Activated naive CD4-positive, alpha-beta T cell treated with anti-CD3 and anti-CD28 coated beads for 36 hours (primary cell): Measurements from ENCODE around the gene CABP4. TPM values are rescaled to one million over a fixed set of nuclear protein-coding genes. Genes with fewer than 3 reads are reported as not detected.

Source experiments
- CTCF ChIA-PET: fragments of 350-600 bp; sonication (Branson Sonifier 250); formaldehyde crosslinking; loops from one replicate; lab custom pipeline; 2021; ENCODE audit warnings: antibody characterized with exemption; lab: Charles Lee
- DNase-seq: peaks from one replicate; pipeline ENCODE4 v3.0.0-alpha.2; 2020
- H3K27ac Mint-ChIP-seq: one replicate; pipeline ENCODE4 v1.8.0; 2021; ENCODE audit warnings: mild to moderate bottlenecking, mixed read lengths
- H3K27me3 Mint-ChIP-seq: one replicate; pipeline ENCODE4 v1.8.0; 2021; ENCODE audit warnings: low read depth, mixed read lengths
- H3K36me3 Mint-ChIP-seq: one replicate; pipeline ENCODE4 v1.8.0; 2021; ENCODE audit warnings: low read depth, mixed read lengths
- H3K4me1 Mint-ChIP-seq: one replicate; pipeline ENCODE4 v1.8.0; 2021; ENCODE audit warnings: low read depth, mixed read lengths
- H3K4me3 Mint-ChIP-seq: one replicate; pipeline ENCODE4 v1.8.0; 2021; ENCODE audit warnings: mild to moderate bottlenecking, moderate library complexity, mixed read lengths
- H3K9me3 Mint-ChIP-seq: one replicate; pipeline ENCODE4 v1.8.0; 2021; ENCODE audit warnings: mixed read lengths
- intact Hi-C: fragments of 100-400 bp; cut with micrococcal nuclease; formaldehyde crosslinking; loops from one replicate; pipeline ENCODE4 v1.15.1; 2023
- total RNA-seq, 2 experiments: library from RNA; stranded (reverse); gene quantifications; one replicate each; pipeline ENCODE4 v1.2.3, GENCODE V29; 2021

CABP4 gene
- total RNA-seq, 2 experiments from 2014 or later = 1.4 to 2.3 TPM

GRCh38 chr11:67431346-67432249 is 23.6 kb upstream of the CABP4 start:
- no peaks in the 10 kb centered on the region for H3K27me3 Mint-ChIP-seq
- intact Hi-C loops = no loop called here

GRCh38 chr11:67432655-67433349 is 22.4 kb upstream of the CABP4 start:
- no peak for DNase-seq
- Mint-ChIP-seq H3K4me1 (peaks cover 49% of the 10 kb centered on the region), H3K4me3 (no peak overlapping the region), H3K36me3 (peaks cover 35% of the 10 kb centered on the region), H3K27me3 (no peaks in the 10 kb centered on the region), H3K27ac (peak overlapping the region; percentile 93), H3K9me3 (no peaks in the 10 kb centered on the region)
- intact Hi-C loops = no loop called here
- CTCF ChIA-PET = no interaction called here

More at GRCh38 chr11:67431346-67432249, 23.6 kb upstream of the CABP4 start:
- Mint-ChIP-seq H3K4me3 (peak overlapping the region; percentile 2), H3K9me3 (no peaks in the 10 kb centered on the region), H3K36me3 (peaks cover 27% of the 10 kb centered on the region), H3K27ac (peak overlapping the region; percentile 9), H3K4me1 (peaks cover 56% of the 10 kb centered on the region)
- CTCF ChIA-PET = no interaction called here
- DNase-seq = no peak

- H3K27me3 Mint-ChIP-seq = no peaks in the 10 kb centered on the region
These were observed 21.4 kb upstream of the CABP4 start for GRCh38 chr11:67433536-67434394.

GRCh38 chr11:67434395-67434881 is 20.7 kb upstream of the CABP4 start:
- DNase-seq = no peak
- Mint-ChIP-seq H3K27ac (peak overlapping the region; percentile 93), H3K4me1 (peaks cover 53% of the 10 kb centered on the region), H3K36me3 (peaks cover 46% of the 10 kb centered on the region), H3K27me3 (no peaks in the 10 kb centered on the region), H3K4me3 (no peak overlapping the region), H3K9me3 (no peaks in the 10 kb centered on the region)
- intact Hi-C loops = no loop called here
- CTCF ChIA-PET = no interaction called here

More at GRCh38 chr11:67433536-67434394, 21.4 kb upstream of the CABP4 start:
- peaks cover 40% of the 10 kb centered on the region for H3K36me3 Mint-ChIP-seq
- DNase-seq = no peak
- peaks cover 50% of the 10 kb centered on the region for H3K4me1 Mint-ChIP-seq
- intact Hi-C loops = no loop called here
- H3K27ac Mint-ChIP-seq = peak overlapping the region; percentile 93
- CTCF ChIA-PET = no interaction called here
- no peaks in the 10 kb centered on the region for H3K9me3 Mint-ChIP-seq
- no peak overlapping the region for H3K4me3 Mint-ChIP-seq

GRCh38 chr11:67435031-67435726 is 20.0 kb upstream of the CABP4 start:
- no peak for DNase-seq
- CTCF ChIA-PET = no interaction called here
- intact Hi-C loops = no loop called here
- H3K36me3 Mint-ChIP-seq = peaks cover 50% of the 10 kb centered on the region
- peak overlapping the region; percentile 90 for H3K4me3 Mint-ChIP-seq
- H3K27ac Mint-ChIP-seq = peak overlapping the region; percentile 93
- no peaks in the 10 kb centered on the region for H3K27me3 Mint-ChIP-seq
- no peaks in the 10 kb centered on the region for H3K9me3 Mint-ChIP-seq
- H3K4me1 Mint-ChIP-seq = peaks cover 57% of the 10 kb centered on the region

GRCh38 chr11:67435727-67436458 is 19.3 kb upstream of the CABP4 start:
- Mint-ChIP-seq H3K27me3 (no peaks in the 10 kb centered on the region), H3K36me3 (peaks cover 48% of the 10 kb centered on the region), H3K9me3 (no peaks in the 10 kb centered on the region), H3K4me1 (peaks cover 59% of the 10 kb centered on the region), H3K4me3 (peak overlapping the region; percentile 90), H3K27ac (peak overlapping the region; percentile 99)
- intact Hi-C loops = loop anchor here (1.0 kb wide), 2 partner anchors 8 to 28 kb away; partner anchors contain the start of gene RPS6KB2
- CTCF ChIA-PET = interaction anchor here (0.7 to 3.8 kb wide), 3 partner anchors 31 to 211 kb away, joined by 3 to 20 read pairs (median 3); no protein-coding TSS in a partner anchor
- no peak for DNase-seq

- Mint-ChIP-seq H3K27ac (peak overlapping the region; percentile 99), H3K9me3 (no peaks in the 10 kb centered on the region), H3K36me3 (peaks cover 48% of the 10 kb centered on the region), H3K4me3 (peak overlapping the region; percentile 90), H3K27me3 (no peaks in the 10 kb centered on the region), H3K4me1 (peaks cover 60% of the 10 kb centered on the region)
- peak; percentile 93 for DNase-seq
- CTCF ChIA-PET = interaction anchor here (0.6 to 3.8 kb wide), 5 partner anchors 31 to 210 kb away, joined by 3 to 20 read pairs (median 3); partner anchors contain the start of gene PPP1CA
- intact Hi-C loops = loop anchor here (1.0 kb wide), 4 partner anchors 8 to 48 kb away; partner anchors contain the start of gene RPS6KB2
These were observed 18.6 kb upstream of the CABP4 start for GRCh38 chr11:67436459-67437081.

GRCh38 chr11:67437082-67437808 is 17.9 kb upstream of the CABP4 start, which contains the start of gene PTPRCAP:
Gene PTPRCAP, minus strand, starts transcription at chr11:67437682. Its CDS starts 63 bp downstream, at chr11:67437619.
- CTCF ChIA-PET = interaction anchor here (0.6 to 3.8 kb wide), 7 partner anchors 18 to 171 kb away, joined by 3 to 20 read pairs (median 7); partner anchors contain the start of genes CDK2AP2 and PPP1CA
- H3K4me3 Mint-ChIP-seq = peak within 1 kb of the TSS; percentile 90
- H3K36me3 Mint-ChIP-seq = peaks cover 43% of the 10 kb centered on the region
- peak within 1 kb of the TSS; percentile 99 for H3K27ac Mint-ChIP-seq
- intact Hi-C loops = loop anchor here (1.0 kb wide), 2 partner anchors 35 to 47 kb away; no protein-coding TSS in a partner anchor
- H3K27me3 Mint-ChIP-seq = no peaks in the 10 kb centered on the region
- peaks cover 59% of the 10 kb centered on the region for H3K4me1 Mint-ChIP-seq
- no peaks in the 10 kb centered on the region for H3K9me3 Mint-ChIP-seq
- DNase-seq = peak; percentile 87

- Mint-ChIP-seq H3K9me3 (no peaks in the 10 kb centered on the region), H3K36me3 (peaks cover 42% of the 10 kb centered on the region), H3K4me1 (peaks cover 59% of the 10 kb centered on the region), H3K27me3 (no peaks in the 10 kb centered on the region), H3K4me3 (peak overlapping the region; percentile 90), H3K27ac (peak overlapping the region; percentile 99)
- intact Hi-C loops = loop anchor here (1.0 to 2.0 kb wide), 5 partner anchors 9 to 47 kb away; partner anchors contain the start of gene TMEM134
- DNase-seq = no peak
- CTCF ChIA-PET = interaction anchor here (0.6 to 3.8 kb wide), 7 partner anchors 15 to 118 kb away, joined by 3 to 20 read pairs (median 7); partner anchors contain the start of genes CDK2AP2, GPR152 and PPP1CA
These were observed 17.4 kb upstream of the CABP4 start for GRCh38 chr11:67437809-67438157.
